GM12873 (cell line): ENCODE results near the gene ZSCAN4.

Experiments
- CTCF ChIP-seq: IDR thresholded peaks from 2 replicates; pipeline ENCODE4 v1.5.1; 2012; ENCODE audit warnings: low read depth, mild to moderate bottlenecking, moderate library complexity, low read length, control low read depth; ENCODE audit not compliant: insufficient read depth; ENCODE audit errors: missing control alignments

The ZSCAN4 gene

GRCh38 chr19:57642396-57643046, 26.2 kb upstream of the ZSCAN4 start:
- no peak for TF ChIP-seq CTCF

GRCh38 chr19:57643734-57644133, 25.0 kb upstream of the ZSCAN4 start:
- no peak for TF ChIP-seq CTCF

GRCh38 chr19:57648331-57649003, 20.3 kb upstream of the ZSCAN4 start:
- TF ChIP-seq CTCF, result no peak

GRCh38 chr19:57651654-57651996, 17.1 kb upstream of the ZSCAN4 start:
- no peak for TF ChIP-seq CTCF

- TF ChIP-seq CTCF, result no peak
Measured at GRCh38 chr19:57653689-57654088, 15.0 kb upstream of the ZSCAN4 start.

- TF ChIP-seq CTCF, result no peak
Measured at GRCh38 chr19:57655443-57655842, 13.3 kb upstream of the ZSCAN4 start.

GRCh38 chr19:57656346-57656745, 12.4 kb upstream of the ZSCAN4 start:
- TF ChIP-seq CTCF, result no peak
